Panc1 (cell line): ENCODE data around the gene CDK5R1. TPM values are rescaled to one million over a fixed set of nuclear protein-coding genes. Genes with fewer than 3 reads are reported as not detected.
A peak's percentile ranks its signal among the peaks of the same experiment; 100 is the strongest.

Experiments
- ATAC-seq: fragments of 200-7000 bp; cut with Tn5 transposase; 2 replicates; pipeline ENCODE4 v1.9.1; 2020; ENCODE audit warnings: mild to moderate bottlenecking, moderate library complexity
- BruUV-seq: library from RNA; stranded (reverse); fragments of 400-500 nt; replicated peaks from 2 replicates; lab custom pipeline; 2021; lab: Mats Ljungman, UMichigan
- CTCF ChIA-PET: fragments of 300-600 bp; sonication (Branson Sonifier 250); formaldehyde crosslinking; loops from one replicate; lab custom pipeline; 2022; ENCODE audit warnings: antibody characterized with exemption; lab: Charles Lee
- POLR2A ChIA-PET: fragments of 300-600 bp; sonication (Branson Sonifier 250); formaldehyde crosslinking; loops from one replicate; lab custom pipeline; 2022; ENCODE audit warnings: antibody characterized with exemption; lab: Charles Lee
- DNase-seq: peaks from one replicate; pipeline ENCODE4 v3.0.0-alpha.2; 2010; ENCODE audit warnings: low read depth, low spot score
- H3K27ac ChIP-seq: 2 replicates; pipeline ENCODE4 v1.5.1; 2011; ENCODE audit warnings: mild to moderate bottlenecking, low read length, inconsistent platforms
- H3K27me3 ChIP-seq: fragments of 200-500 bp; sonication (Bioruptor generic); 2 replicates; pipeline ENCODE4 v1.6.0; 2014; ENCODE audit warnings: low read length, inconsistent platforms; ENCODE audit not compliant: control insufficient read depth, insufficient read depth
- H3K36me3 ChIP-seq: fragments of 200-500 bp; sonication (Bioruptor generic); 2 replicates; pipeline ENCODE4 v1.5.1; 2014; ENCODE audit warnings: inconsistent platforms, mild to moderate bottlenecking, low read length, moderate library complexity; ENCODE audit not compliant: control insufficient read depth, insufficient read depth
- H3K4me1 ChIP-seq: 2 replicates; pipeline ENCODE4 v1.5.1; 2011; ENCODE audit warnings: inconsistent platforms, mild to moderate bottlenecking, low read length, moderate library complexity; ENCODE audit not compliant: control insufficient read depth, insufficient read depth
- H3K4me3 ChIP-seq, 2 experiments: 2 replicates each; pipeline ENCODE4 v1.5.1; 2011 to 2012; ENCODE audit warnings: low read depth in 2 of 2, low read length in 2 of 2, mild to moderate bottlenecking in 2 of 2, inconsistent platforms in 1 of 2, moderate library complexity in 1 of 2
- H3K9me3 ChIP-seq: fragments of 200-500 bp; sonication (Bioruptor generic); 2 replicates; pipeline ENCODE4 v1.5.1; 2014; ENCODE audit warnings: low read depth, mild to moderate bottlenecking, inconsistent platforms, low read length, moderate library complexity; ENCODE audit not compliant: control insufficient read depth, insufficient read depth
- POLR2AphosphoS5 ChIP-seq: IDR thresholded peaks from 2 replicates; pipeline ENCODE4 v1.6.1; 2012; ENCODE audit warnings: mild to moderate bottlenecking, low read depth, low read length, moderate library complexity
- SIN3A ChIP-seq: IDR thresholded peaks from 2 replicates; pipeline ENCODE4 v1.6.1; 2012; ENCODE audit warnings: low read depth, mild to moderate bottlenecking, low read length, moderate library complexity, borderline replicate concordance; ENCODE audit not compliant: insufficient read depth
- TCF7L2 ChIP-seq: IDR thresholded peaks from 2 replicates; pipeline ENCODE4 v1.6.1; 2011; ENCODE audit warnings: mild to moderate bottlenecking, low read depth, low read length, inconsistent platforms
- in situ Hi-C: cut with HindIII; loops from 2 replicates; pipeline ENCODE4 v1.10.0; 2016; ENCODE audit warnings: low sequenced_read_pairs, low pct_unique_long_range_greater_than_20kb
- intact Hi-C: fragments of 100-400 bp; cut with micrococcal nuclease; formaldehyde crosslinking; loops from one replicate; pipeline ENCODE4 v1.10.0; 2022; ENCODE audit not compliant: unreplicated experiment
- total RNA-seq: library from RNA; stranded (reverse); gene quantifications from one replicate; pipeline ENCODE4 v1.2.1, GENCODE V29; 2021; ENCODE audit not compliant: unreplicated experiment
- TF ChIP-seq, protein P1 (sequence below), 2 experiments: IDR thresholded peaks; 2 replicates each; pipeline ENCODE4 v1.6.1; 2011 to 2012; ENCODE audit warnings: low read depth in 2 of 2, control low read depth in 1 of 2, low read length in 1 of 2, mild to moderate bottlenecking in 1 of 2, moderate library complexity in 1 of 2; ENCODE audit not compliant: insufficient read depth in 1 of 2
- TF ChIP-seq, protein P2 (sequence below): fragments of 450-650 bp; IDR thresholded peaks from 2 replicates; pipeline ENCODE4 v1.5.1; 2017; ENCODE audit warnings: mild to moderate bottlenecking

CDK5R1 gene
- total RNA-seq, 1 experiment from 2014 or later: 7.9 TPM

DNA sequence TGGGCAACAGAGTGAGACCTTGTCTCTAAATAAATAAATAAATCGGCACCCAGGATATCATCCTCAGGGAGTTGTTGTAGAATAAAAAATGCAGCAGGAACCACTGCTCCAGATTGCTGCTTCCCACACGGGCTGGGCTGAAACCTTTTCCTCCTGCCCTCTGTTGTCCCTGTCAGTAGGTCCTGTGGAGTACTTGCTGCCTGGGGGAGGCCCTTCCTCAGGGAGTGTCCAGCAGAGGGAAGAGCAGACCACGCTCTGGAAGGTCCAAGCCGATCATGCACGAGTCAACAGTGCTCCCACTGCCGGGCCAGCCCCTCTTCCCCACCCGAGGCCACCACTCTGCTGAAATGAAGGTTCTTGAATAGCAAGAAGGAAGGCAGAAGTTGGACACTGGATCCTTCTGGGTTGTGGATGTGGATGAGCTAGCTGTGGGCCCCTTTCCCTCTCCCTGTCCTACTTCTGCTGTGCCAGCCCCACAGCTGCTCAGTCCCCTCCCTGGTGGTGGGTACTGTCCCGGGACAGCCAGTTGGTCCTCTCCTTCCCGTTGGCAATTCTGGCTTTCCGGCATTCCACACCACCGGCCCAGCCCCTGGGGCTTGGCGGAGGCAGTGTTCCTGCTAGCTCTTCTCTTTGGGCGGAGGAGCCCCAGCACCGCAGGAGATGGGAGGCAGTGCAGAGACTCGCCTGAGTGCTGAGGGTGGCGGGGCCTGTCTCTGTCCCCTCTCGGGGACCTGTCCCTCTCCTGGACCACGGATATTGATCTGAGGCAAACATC is 10.8 kb downstream of the CDK5R1 start:
- in situ Hi-C loops (no loop called here), intact Hi-C loops (loop anchor here (10.0 kb wide), 1 partner anchor 107 kb away; no protein-coding TSS in a partner anchor)
- no peak overlapping the region for H3K27ac ChIP-seq
- ChIA-PET CTCF (no interaction called here), POLR2A (no interaction called here)
- ATAC-seq: 0 out of 2 replicates have a peak, but pooled peaks have one; percentile 23
- TF ChIP-seq SIN3A: no peak
- TF ChIP-seq, protein P1, sequence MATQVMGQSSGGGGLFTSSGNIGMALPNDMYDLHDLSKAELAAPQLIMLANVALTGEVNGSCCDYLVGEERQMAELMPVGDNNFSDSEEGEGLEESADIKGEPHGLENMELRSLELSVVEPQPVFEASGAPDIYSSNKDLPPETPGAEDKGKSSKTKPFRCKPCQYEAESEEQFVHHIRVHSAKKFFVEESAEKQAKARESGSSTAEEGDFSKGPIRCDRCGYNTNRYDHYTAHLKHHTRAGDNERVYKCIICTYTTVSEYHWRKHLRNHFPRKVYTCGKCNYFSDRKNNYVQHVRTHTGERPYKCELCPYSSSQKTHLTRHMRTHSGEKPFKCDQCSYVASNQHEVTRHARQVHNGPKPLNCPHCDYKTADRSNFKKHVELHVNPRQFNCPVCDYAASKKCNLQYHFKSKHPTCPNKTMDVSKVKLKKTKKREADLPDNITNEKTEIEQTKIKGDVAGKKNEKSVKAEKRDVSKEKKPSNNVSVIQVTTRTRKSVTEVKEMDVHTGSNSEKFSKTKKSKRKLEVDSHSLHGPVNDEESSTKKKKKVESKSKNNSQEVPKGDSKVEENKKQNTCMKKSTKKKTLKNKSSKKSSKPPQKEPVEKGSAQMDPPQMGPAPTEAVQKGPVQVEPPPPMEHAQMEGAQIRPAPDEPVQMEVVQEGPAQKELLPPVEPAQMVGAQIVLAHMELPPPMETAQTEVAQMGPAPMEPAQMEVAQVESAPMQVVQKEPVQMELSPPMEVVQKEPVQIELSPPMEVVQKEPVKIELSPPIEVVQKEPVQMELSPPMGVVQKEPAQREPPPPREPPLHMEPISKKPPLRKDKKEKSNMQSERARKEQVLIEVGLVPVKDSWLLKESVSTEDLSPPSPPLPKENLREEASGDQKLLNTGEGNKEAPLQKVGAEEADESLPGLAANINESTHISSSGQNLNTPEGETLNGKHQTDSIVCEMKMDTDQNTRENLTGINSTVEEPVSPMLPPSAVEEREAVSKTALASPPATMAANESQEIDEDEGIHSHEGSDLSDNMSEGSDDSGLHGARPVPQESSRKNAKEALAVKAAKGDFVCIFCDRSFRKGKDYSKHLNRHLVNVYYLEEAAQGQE (IDR thresholded peaks at IDR 0.05; ENCODE audit: insufficient read depth in 1 of 2, low read depth in 2 of 2, low read length in 1 of 2): no peak
- TF ChIP-seq, protein P2, sequence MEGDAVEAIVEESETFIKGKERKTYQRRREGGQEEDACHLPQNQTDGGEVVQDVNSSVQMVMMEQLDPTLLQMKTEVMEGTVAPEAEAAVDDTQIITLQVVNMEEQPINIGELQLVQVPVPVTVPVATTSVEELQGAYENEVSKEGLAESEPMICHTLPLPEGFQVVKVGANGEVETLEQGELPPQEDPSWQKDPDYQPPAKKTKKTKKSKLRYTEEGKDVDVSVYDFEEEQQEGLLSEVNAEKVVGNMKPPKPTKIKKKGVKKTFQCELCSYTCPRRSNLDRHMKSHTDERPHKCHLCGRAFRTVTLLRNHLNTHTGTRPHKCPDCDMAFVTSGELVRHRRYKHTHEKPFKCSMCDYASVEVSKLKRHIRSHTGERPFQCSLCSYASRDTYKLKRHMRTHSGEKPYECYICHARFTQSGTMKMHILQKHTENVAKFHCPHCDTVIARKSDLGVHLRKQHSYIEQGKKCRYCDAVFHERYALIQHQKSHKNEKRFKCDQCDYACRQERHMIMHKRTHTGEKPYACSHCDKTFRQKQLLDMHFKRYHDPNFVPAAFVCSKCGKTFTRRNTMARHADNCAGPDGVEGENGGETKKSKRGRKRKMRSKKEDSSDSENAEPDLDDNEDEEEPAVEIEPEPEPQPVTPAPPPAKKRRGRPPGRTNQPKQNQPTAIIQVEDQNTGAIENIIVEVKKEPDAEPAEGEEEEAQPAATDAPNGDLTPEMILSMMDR: no peak
- no peak for TF ChIP-seq POLR2AphosphoS5
- TF ChIP-seq TCF7L2: no peak
- H3K36me3 ChIP-seq: no peaks in the 10 kb centered on the region
- no peak for DNase-seq
- no peaks in the 10 kb centered on the region for H3K9me3 ChIP-seq
- no peaks in the 10 kb centered on the region for H3K4me1 ChIP-seq
- H3K4me3 ChIP-seq: no peak overlapping the region
- H3K27me3 ChIP-seq: no peaks in the 10 kb centered on the region
- no TSS peak for BruUV-seq

DNA sequence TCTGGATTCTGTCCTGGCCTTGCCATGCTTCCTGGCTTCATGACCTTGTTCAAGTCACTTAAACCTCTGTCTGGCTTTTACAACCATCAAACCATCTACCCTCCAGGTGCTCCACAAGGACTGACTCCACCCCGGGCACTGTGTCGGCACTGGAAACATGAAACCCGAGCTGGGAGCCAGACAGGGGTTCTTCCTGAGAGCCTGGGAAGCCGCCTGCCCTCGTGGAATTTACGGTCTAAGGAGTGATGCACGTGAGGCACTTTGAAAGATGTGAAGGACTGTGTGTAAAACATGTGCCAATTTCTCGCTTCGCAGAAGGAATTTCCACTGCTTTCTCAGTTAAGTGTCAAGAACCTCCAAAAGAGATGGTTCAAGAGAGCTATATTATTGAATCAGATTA is 11.6 kb downstream of the CDK5R1 start:
- BruUV-seq: no TSS peak
- Histone ChIP-seq H3K9me3 (no peaks in the 10 kb centered on the region), H3K4me1 (no peaks in the 10 kb centered on the region), H3K36me3 (no peaks in the 10 kb centered on the region), H3K27ac (no peak overlapping the region), H3K4me3 (no peak overlapping the region), H3K27me3 (no peaks in the 10 kb centered on the region)
- CTCF ChIA-PET: no interaction called here
- TF ChIP-seq TCF7L2 (no peak), POLR2AphosphoS5 (no peak), SIN3A (no peak)
- TF ChIP-seq, protein P2: no peak
- no peak for DNase-seq
- intact Hi-C loops (loop anchor here (10.0 kb wide), 1 partner anchor 106 kb away; no protein-coding TSS in a partner anchor), in situ Hi-C loops (no loop called here)
- POLR2A ChIA-PET: no interaction called here
- ATAC-seq: no peak
